CD4-positive, alpha-beta T cell treated with Interleukin-17A for 4 hours (primary cell): ENCODE measurements around the gene SPIN4.
A peak's percentile ranks its signal among the peaks of the same experiment; 100 is the strongest.
"Not testable (repeated sequence)": the region's sequence is repeated elsewhere in the genome, so short reads cannot be mapped to it uniquely, and the experiment has no call there.

Experiments used
- DNase-seq: peaks from one replicate; pipeline ENCODE4 v3.0.0-alpha.2; 2020; ENCODE audit warnings: mixed read lengths

SPIN4 gene

DNA sequence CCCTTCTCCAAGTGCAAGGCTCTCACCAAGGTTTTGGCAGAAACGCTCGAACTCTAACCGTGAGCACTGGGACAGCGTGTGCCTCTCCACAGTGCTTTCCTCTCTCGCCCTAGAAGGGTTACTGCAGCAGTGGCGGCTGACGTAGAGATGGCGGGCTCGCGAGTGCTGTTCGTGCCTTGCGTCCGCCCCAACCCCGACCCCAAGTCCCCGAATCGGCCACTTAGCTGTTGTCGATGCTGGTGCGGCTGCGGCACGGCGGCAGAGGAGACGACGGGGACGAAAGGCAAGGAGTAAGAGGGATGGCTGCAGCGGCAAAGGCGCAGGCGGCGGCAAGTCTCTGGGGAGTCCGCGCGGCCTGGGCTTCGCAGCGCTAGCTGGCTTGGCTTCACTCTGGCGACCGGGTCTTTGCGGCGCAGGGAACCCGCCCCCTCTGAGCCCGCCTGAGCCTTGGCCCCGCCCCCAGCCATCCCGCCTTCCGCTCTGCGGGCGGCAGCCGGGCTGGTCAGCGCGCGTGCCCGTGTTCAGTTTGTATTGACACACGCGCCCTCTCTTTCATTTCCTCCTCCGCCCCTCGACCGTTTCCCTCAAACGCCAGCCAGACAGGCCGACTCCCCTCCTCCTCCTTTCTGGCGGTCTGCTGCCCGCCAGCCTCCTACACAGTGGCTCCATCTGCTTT, at the start of gene SPIN4:
SPIN4 (minus strand) TSS at position 392 of the 676 bp plus-strand sequence. CDS start 513 bp downstream, outside the sequence.
- DNase-seq = peak; percentile 74

DNA sequence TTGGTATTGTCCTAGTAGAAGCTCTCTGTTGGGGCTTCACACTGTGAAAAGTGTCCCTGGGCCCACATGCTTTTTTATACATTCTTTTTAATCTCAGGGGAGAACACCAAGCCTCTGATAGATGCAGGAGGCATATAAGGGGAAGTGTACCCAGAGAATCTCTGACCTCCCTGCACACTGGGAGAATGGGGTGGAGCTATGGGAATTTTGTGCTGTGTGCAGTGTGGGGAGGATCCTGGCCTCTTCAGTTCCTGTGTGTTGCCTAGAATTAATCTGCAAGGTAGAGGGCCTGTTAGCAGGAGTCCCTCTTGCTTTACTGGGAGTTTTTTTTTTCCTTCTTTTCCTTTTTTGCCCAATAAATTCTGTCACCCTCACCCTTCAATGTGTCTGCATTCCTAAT, 49.2 kb upstream of the SPIN4 start:
- no peak for DNase-seq

DNA sequence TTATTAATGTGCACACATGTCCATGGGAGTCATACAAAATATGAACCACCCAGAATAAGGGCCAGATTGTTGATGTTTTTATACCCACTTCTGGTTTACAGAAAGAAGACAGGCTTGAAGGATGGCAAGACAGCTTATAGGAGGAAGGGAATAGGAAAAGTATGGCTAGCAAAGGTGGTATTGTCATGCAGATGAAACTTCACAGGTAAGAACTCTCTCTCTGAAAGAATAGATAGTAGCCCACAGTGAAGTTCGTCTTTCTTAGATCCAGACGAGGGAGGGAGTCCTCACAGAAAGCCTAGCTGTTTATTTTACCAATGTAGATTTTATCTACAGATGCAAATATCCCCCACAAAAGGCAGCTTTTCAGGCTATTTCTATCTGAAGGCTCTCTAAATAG, 43.7 kb upstream of the SPIN4 start:
- no peak for DNase-seq

DNA sequence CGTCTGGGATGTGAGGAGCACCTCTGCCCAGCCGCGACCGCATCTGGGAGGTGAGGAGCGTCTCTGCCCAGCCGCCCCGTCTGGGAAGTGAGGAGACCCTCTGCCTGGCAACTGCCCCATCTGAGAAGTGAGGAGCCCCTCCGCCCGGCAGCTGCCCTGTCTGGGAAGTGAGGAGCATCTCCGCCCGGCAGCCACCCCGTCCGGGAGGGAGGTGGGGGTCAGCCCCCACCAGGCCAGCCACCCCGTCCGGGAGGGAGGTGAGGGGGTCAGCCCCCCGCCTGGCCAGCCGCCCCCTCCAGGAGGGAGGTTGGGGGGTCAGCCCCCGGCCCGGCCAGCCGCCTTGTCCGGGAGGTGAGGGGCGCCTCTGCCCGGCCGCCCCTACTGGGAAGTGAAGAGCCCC, 42.0 kb upstream of the SPIN4 start:
- DNase-seq = not testable (repeated sequence)

DNA sequence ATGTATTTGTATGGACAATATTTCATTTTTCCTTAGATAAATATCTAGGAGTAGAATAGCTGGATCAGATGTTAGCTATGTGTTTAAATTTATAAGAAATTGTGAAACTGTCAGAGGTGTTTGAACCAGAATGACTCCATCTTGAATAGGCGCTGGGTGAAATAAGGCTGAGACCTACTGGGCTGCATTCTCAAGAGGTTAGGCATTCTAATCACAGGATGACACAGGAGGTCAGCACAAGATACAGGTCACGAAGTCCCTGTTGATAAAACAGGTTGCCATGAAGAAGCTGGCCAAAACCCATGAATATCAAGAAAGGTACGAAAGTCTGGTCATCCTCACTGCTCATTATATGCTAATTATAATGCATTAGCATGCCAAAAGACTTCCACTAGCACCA, 36.3 kb upstream of the SPIN4 start:
- no peak for DNase-seq

DNA sequence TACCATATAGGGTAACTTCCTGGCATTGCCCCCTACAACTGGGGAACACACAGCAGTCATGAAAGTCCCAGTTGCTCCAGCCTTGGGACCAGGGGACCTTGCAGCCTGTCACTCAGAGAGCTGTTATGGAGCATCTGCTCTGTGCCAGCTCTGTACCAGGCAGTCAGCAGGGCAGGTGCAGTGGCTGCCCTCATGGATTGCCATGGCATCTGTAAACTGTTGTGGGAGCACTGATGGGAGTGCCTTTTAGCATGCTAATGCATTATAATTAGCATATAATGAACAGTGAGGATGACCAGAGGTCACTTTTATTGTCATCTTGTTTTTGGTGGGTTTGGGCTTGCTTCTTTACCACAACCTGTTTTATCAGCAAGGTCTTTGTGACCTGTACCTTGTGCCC, 33.1 kb upstream of the SPIN4 start:
- not testable (repeated sequence) for DNase-seq

DNA sequence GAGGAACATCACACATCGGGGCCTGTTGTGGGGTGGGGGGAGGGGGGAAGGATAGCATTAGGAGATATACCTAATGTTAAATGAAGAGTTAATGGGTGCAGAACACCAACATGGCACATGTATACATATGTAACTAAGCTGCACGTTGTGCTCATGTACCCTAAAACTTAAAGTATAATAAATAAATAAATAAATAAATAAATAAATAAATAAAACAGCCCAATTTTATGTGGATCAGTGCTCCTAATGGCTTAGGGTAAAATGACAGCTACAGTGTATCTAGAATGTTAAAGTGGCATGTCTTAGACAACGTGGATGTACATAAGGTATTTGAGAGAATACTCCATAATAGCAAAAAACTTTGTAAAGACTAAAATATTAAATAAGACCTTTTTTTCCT, 21.9 kb upstream of the SPIN4 start:
- not testable (repeated sequence) for DNase-seq

DNA sequence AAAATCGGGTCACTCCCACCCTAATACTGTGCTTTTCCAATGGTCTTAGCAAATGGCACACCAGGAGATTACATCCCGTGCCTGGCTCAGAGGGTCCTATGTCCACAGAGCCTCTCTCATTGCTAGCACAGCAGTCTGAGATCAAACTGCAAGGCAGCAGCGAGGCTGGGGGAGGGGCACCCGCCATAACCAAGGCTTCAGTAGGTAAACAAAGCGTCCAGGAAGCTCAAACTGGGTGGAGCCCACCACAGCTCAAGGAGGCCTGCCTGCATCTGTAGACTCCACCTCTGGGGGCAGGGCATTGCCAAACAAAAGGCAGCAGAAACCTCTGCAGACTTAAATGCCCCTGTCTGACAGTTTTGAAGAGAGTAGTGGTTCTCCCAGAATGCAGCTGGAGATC, 16.6 kb upstream of the SPIN4 start:
- not testable (repeated sequence) for DNase-seq

DNA sequence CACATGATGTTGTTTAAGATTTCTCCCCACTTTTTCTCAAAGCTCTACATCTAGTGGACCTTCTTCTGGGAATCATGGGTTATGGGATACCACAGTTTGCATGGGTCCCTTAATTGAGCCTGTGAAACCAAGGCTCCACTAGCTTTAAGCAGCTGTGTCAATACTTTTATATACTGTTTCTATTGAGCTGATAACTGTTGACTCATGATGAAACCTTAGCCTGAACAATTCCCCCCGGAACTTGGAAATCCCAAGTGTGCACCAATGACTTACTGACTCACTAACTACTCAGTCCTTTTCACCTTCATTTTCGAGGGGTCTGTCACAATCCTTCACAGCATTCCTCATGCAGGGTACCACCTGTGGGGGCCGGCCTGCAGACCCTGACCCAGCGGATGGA, 12.7 kb upstream of the SPIN4 start:
- DNase-seq = no peak

DNA sequence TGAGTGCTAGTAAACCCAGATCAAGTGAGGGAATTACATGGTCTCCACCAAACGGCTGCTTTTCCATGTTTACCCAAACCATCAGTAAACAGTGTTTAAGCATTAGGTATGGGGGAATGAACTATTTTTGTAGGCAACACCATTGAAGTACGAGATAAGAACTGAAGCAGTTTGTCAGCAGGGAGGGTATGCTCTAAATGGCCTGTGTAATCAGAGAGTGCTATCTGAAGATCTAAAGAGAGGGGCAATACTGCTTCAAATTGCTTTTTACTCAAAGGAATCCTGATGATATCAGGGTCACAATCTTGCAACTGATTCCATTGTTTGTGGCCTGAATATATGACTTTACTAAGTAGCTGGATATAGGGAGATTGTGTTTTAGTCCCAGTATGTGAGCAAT, 10.4 kb upstream of the SPIN4 start:
- no peak for DNase-seq

DNA sequence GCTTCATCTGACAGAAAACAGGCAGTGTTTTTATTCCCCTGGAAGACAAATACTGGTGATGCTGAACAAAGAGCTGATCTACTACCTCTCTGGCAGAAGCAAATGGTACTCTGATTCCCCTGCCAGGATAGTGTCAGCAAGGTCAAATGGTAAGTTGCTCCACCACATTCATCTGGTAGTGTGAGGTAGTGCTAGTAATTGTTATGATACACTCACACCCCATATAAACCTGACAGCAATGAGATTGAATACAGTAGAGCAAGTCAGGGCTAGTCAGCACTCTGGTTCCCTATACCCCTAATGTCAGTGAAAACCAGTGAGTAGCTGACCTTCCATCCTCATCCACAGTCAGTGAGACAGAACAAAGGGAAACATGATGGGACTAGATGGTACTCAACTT, 3.4 kb upstream of the SPIN4 start:
- DNase-seq = no peak

DNA sequence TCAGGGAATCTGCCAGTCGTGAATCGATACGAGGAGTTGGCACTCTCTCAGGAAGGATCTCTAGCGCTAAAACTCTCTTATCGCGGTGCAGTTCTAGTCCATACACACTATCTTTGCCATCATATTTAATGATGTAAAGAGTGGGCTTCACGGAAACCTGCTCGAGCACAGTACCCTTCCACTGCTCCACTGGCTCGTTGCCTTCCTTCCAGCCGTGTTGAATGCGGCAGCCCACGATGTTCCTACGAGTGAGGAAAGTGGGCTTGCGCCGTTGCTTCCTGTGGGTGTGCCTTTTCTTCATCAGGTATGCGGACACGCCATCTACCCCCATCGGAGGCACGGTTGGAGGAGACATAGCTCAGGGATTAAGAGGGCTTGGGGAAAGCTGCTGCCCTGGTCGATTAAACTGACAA, 661 bp downstream of the SPIN4 start:
- DNase-seq = peak; percentile 25

DNA sequence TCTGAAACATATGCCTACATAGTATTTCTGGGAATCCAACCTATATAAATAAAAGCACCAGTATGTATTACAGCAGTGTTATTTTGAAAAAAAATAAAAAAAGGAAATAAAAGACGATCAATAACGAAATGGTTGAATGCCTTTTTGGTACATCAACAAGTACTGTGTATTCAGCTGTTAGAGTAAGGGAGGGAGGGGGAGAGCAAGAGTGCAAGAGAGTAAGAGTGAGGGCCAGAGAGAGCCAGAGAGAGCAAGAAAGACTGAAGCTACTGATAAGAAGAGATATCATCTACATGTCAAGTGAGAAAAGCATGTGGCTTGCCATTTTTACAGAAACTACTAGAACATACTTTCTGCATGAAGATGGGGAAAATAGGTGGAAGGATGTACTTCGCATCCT, 1.8 kb downstream of the SPIN4 start:
- DNase-seq = no peak

DNA sequence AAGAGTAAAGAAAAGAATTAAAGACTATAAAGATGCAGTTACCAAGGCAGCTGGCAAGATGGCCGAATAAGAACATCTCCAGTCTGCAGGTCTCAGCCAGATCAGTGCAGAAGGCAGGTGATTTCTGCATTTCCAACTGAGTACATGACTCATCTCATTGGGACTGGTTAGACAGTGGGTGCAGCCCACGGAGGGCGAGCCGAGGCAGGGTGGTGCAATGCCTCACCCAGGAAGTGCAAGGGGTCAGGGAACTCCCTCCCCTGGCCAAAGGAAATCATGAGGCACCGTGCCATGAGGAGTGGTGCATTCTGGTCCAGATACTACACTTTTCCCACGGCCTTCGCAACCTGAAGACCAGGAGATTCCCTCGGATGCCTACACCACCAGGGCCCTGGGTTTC, 20.5 kb downstream of the SPIN4 start:
- DNase-seq = no peak

DNA sequence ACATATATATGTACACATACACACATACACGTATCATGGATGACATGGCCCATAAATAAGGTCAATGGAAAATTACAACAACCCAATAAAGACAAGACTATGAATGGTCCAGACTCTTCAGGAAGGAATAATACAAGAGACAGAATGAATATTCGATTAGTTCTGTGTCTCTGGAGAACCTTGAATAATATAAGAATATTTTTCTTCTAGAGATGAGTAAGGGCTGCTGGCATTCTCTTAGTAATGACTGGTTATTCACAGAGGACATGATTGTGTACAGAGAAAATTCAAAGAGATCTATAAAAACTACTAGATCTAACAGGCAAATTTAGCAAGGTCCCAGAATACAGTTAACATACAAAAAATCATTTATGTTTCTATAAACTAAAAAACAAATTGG, 23.3 kb downstream of the SPIN4 start:
- no peak for DNase-seq

DNA sequence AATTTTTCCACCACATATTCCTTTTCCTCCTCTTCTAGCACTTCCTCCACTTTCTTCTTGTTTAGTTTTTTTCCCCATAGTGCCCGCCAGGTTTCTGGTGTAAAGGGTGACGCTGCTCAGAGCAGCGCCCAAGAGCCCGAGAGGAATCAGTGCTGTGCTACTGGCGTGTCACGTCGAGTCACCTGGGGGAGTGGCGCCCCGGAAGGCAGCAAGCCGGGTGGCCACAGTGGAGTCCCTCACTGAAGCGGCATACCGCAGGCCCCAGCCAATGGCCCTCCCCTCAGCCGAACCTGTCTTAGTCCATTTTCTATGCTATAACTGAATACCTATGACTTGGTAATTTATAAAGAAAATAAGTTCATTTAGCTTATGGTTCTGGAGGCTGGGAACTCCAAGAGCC, 51.5 kb downstream of the SPIN4 start:
- no peak for DNase-seq
